Hematopoietic multipotent progenitor cell (in vitro differentiated cells): ENCODE data around the gene AFDN. TPM values are rescaled to one million over a fixed set of nuclear protein-coding genes. Genes with fewer than 3 reads are reported as not detected.
"Not testable (repeated sequence)": the region's sequence is repeated elsewhere in the genome, so short reads cannot be mapped to it uniquely, and the experiment has no call there.

Experiments used
- DNase-seq, 3 donors: peaks; one replicate each; pipeline ENCODE4 v3.0.0-alpha.2; 2011 to 2015; ENCODE audit warnings: low read depth in 2 of 3, low spot score in 2 of 3
- total RNA-seq: library from RNA; depleted of rRNA; stranded (reverse); fragments of >200 nt; gene quantifications from one replicate; pipeline ENCODE4 v1.2.3, GENCODE V29; 2012

AFDN gene
- total RNA-seq, 1 donor, result 3.2 TPM

DNA sequence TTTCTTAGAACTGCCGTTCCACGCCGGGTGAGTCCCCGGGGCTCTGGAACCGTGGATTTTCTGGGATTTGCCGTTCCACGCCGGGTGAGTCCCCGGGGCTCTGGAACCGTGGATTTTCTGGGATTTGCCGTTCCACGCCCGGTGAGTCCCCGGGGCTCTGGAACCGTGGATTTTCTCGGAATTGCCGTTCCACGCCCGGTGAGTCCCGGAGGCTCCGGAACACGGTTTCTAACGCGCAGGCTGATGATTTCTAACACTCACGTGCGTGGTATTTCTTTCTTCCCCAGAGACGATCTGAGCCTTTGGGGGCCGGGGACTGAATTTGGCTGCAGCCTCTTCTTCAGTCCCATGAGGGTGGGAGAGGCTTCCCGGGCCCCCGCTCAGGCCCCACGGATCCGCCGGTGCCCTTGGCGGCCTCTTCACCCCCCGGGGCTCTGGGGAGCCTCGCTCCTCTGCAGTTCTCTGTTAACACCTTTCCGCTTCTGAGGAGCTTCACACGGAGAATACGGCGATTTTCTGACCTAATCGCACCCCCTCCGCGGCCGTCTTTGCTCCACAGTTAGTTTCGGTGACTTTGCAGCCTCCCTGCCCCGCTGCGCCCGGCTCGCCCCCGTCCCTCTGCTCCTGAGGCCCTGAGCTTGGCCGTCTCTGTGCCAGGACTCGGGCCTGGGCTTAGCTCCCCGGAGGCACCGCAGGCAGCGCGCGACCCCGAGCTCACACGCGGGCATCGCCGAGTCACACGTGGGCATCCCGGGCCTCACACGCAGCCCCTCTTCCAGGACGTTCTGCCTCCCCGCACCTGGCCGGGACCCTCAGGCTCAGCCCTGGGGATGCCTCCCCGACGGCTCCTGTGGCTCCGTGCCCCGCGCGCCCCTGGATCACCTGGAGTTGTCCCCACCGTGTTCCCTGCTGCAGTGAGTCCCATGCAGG, 163.6 kb downstream of the AFDN start:
- DNase-seq, result no peak

DNA sequence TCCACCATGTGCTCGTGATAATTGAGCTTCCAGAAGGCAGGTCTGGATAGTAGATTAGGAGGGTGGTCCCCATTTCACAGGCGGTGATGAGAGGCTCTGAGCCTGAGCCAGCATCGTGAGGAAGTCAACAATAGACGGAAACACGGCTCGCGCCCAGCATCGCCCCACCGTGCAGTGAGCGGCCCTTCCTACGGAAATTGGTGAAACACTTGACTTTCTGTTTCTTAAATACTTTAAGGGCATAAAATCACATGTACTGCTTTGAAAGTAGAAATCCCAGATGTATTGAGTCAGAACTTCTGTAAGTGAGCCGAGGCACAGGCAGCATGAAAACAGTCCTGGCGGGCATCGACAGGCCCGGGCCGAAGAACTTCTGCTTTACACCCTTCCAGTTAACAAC, 166.5 kb downstream of the AFDN start:
- DNase-seq, result no peak

DNA sequence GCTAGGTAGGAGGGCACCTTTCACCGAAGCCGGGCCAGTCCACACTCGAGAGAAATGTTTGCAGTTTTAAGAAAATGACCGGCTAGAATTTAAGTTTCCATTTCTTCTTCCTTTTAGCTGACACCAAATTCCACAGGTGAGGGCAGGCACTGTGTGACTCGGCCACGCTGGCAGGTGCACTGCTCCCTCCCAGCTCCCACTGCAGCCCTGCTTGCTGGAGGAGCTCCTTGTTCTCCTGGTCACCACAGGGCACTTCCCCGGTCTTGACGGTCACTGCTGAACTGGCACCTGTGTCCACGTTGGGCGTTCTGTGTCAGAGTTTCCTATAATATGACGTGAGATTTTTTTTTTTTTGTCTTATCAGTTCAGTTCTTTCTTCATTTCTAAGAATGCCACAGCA, 167.1 kb downstream of the AFDN start:
- DNase-seq, result no peak

DNA sequence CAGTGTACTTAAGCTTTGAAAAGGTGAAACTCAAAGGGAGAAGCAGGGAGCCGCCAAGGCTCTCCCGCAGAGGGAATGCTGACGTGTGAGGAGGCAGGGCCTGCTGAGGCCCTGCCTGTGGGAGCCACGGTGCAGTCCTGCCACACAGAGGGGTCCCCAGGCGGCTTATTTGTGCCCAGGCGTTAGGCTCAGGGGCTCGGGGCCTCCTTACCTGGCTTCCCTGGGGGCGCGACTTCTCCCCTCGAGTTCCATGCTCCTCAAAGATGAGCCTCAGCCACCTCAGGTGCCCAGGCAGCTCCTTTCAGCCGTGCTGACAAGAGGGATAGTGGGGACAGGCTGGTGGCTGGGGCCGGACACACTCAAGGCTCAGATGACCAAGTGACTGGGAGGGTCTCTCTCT, 168.6 kb downstream of the AFDN start:
- no peak for DNase-seq

DNA sequence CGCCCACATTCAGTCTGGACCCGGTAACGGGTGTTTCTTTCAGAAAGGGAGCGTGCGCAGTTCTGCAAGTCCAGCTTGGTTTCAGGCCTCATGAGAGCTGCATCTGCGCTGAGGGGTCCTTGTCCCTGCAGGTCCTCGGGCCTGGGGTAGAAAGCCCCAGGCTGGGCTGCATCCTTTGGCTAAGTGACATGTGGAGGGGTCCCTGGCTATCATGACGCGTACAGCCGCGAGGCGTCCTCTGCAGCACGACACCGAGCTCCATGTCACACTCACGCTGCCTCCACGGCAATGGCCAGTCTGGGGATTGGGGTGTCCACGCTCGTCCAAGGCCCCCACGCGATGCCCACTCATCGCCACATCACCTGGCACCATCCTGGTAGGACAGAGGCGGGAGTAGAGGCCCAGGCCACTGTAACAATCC, 169.0 kb downstream of the AFDN start:
- DNase-seq, result no peak

DNA sequence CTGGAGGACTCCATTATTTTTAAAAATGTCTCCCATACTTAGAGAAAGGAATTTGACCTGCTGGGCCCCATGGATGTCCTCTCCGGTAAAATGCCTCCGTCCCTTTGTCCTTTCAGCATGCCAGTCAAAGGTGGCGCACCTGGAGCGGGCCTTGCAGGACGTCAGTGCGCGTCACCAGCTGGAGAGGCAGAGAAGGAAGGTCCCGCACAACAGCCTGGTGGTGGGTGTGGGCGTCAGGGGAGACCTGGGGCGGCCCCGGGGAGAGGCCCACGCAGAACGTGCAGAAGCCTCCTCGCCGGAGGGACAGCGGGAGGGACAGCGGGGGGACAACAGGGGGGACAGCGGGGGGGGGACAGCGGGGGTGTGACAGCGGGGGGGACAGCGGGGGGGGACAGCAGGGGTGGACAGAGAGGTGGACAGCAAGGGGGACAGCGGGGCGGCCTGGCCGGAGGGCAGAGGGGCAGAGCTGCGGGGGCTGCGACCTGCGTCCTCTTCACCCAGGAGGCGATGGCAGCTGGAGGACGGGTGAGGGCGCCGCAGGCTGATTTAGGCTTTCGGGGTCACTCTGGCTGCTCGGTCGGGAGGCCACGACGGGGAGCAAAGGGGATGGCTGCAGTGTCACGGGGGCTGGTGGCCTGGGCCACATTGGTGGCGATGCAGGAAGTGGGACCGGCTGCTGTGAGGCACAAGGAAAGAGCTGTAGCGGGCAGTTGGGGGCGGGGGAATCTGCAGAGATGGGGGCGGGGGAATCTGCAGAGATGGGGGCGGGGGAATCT, 169.9 kb downstream of the AFDN start:
- DNase-seq, result peak in 1 of 3 donors; percentile 60

DNA sequence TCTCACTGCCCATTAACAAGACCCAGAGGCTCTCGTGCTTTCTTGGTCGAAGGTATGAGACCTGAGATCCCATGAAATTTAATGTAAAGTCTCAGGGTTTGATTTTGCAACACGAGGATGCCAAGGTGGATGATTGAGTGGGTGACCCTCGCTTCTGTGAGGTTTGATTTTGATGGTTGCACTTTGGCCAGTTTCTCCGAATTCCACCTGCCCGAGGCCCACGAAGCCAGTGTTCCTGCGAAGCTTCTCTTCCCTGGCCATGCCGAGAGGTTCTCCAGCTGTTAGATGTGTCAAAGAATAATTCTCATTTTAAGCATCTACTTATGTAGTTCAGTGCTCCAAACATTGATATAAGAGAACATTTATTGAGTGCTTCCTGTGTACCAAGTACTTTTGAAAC, 170.9 kb downstream of the AFDN start, which contains the start of gene KIF25:
KIF25 (plus strand) TSS at position 30 of the 400 bp plus-strand sequence. CDS start 31,915 bp downstream, outside the sequence.
- no peak for DNase-seq

DNA sequence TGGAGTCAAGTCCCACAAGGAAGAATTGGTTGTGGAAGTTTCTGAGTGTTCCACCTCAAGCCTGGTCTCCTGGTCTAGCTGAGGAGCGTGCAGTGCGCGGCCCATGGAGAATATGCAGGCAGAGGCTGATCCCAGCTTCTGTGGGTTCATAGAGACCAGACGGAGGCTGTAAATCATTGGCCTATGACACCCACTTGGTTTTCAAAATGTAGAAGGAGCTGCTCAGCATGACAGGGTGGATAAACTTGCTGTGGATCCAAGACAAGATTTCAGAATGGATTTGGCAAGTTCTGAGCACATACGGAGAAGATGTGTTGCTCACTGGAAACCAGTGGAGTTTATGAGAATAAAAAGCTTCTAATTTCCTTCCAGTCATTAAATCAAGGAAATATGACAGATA, 171.5 kb downstream of the AFDN start:
- no peak for DNase-seq

DNA sequence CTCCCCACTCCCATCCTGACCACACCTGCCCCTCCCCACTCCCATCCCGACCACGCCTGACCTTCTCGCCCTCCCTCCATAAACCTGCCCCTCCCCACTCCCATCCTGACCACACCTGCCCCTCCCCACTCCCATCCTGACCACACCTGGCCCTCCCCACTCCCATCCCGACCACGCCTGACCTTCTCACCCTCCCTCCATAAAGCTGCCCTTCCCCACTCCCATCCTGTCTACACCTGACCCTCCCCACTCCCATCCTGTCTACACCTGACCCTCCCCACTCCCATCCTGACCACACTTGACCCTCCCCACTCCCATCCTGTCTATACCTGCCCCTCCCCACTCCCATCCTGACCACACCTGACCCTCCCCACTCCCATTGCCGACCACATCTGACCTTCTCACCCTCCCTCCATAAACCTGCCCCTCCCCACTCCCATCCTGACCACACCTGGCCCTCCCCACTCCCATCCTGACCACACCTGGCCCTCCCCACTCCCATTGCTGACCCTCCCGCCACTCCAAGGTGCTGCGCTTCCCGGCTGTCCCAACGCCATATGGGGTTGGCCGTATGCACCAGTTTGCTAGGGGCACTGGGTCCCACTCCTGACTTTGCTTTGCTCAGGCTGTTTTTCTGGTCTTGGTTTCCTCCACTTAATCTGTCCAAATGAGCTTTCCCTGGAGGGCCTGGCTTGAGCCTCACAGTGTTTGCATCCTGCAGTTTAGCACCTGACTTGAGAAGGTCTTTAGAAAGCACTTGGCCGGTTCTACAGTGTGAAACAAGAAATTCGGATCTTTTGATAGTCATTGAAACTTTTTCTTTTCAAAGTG, 173.7 kb downstream of the AFDN start:
- DNase-seq, result no peak

DNA sequence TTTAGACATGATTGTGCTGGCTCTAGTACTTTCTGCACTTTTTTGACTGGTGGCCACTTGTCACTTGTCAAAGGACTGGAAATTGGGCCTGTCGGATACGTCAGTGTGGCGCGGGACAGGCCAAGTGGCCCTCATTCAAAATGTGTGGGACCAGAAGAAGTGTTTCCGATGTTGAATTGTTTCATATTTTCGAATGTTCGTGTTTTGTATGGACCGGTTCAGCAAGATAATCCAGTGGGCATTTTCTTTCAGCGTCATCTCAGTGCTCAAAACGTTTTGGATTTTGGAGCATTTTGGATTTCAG, 174.3 kb downstream of the AFDN start:
- DNase-seq, result no peak

DNA sequence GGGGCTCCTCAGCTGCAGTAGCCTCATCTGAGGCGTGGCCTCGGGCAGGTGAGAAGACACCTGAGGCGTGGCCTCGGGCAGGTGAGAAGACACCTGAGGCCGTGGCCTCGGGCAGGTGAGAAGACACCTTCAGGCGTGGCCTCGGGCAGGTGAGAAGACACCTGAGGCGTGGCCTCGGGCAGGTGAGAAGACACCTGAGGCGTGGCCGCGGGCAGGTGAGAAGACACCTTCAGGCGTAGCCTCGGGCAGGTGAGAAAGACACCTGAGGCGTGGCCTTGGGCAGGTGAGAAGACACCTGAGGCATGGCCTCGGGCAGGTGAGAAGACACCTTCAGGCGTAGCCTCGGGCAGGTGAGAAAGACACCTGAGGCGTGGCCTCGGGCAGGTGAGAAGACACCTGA, 174.8 kb downstream of the AFDN start:
- DNase-seq, result not testable (repeated sequence)

DNA sequence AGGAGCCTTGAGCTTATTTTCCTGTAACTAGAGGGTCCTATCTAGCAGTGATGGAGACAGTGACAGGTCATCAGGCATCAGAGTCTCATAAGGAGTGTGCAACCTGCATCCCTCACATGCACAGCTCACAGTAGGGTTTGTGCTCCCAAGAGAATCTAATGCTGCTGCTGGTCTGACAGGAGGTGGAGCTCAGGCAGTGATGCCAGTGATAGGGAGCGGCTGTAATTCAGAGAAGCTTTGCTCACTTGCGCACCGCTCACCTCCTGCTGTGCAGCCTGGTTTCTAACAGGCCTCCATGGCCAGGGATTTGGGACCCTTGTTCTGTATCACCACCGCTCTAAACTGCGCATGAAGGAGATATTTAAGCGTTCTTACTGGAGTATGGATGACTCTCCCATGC, 176.1 kb downstream of the AFDN start:
- DNase-seq, result no peak

DNA sequence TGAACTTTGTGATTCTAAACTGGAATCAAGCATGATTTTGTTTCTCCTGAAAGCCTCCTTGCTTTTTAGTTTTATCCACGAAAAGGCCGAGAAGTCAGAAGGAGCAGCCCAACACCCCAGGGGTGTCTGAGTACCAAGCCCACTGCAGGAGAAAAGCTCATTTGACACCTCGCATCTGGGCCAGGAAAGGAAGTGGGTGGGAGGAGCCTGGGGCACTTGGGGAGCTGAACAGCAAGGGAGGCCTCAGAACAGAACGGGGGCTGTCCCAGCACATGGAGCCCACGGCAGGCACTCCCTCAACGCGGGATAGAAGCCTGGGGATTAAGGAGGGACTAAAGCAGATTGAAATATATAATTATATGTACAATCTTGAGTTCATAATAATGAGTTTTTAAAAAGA, 177.3 kb downstream of the AFDN start:
- DNase-seq, result no peak

DNA sequence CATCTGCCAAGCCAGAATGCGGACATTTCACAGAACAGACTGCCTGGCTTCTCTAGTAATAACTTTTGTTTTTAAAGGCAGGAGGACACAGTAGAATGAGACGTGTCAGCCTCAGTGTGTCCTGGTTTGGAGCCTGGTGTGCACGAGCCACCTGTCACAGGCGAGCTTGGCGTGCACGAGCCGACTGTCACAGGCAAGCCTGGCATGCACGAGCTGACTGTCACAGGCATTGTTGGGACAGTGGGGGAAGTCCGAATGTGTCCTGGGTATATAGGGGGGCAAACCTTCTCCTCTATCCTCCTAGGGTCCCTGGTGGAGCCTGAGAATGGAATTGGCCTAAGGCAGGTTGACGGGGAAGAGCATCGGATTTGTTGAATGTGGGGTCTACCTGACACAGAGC, 178.2 kb downstream of the AFDN start:
- no peak for DNase-seq

DNA sequence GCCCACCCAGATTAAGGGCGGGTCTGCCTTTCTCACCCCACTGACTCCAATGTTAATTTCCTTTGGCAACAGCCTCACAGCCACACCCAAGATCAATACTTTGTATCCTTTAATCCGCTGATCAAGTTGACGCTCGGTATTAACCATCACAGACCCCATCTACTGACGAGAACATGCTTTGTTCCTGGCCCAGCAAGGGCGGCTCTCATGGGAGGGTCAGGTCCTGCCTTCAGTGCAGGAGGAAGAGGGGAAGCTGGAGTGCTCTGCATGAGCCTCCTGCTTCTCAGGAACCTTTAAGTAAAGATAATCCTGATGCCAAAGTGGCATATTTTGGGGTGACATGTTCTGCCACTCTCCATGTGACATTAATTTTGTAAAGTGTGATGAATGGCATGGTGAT, 179.1 kb downstream of the AFDN start:
- no peak for DNase-seq

DNA sequence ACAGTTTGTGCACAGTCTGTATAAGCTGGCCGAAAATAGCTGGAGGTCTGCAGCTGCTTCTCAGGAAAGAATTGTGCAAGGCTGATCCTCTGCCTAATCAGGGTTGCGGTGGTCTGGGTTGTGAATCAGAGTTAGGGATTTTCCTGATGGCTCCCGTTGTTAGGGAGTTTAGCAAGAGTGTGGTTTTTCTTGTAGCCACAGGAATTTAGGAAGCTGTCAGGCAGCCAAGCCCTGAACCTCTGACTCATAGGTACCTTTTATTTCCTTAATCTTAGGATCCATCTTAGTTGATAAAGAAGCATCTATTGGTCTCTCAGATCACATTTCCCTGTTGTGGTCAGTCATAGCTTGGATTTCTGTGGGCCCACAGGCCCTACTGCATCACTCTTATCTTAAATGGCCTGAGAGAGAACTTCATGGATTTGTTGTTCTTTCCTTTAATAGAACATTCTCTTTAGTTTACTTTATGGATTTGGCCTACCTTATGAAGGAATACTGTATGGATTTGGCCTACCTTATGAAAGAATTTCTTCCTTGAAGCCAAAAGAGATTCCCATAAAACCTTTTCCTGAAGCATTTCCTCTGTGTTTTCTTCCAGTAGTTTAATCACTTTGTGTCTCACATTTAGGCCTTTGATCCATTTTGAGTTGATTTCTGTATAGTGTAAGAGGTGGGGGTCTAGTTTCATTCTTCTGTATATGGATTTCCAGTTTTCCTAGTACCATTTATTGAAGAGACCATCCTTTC, 181.1 kb downstream of the AFDN start:
- peak in 2 of 3 donors; percentile 4 to 5 for DNase-seq

DNA sequence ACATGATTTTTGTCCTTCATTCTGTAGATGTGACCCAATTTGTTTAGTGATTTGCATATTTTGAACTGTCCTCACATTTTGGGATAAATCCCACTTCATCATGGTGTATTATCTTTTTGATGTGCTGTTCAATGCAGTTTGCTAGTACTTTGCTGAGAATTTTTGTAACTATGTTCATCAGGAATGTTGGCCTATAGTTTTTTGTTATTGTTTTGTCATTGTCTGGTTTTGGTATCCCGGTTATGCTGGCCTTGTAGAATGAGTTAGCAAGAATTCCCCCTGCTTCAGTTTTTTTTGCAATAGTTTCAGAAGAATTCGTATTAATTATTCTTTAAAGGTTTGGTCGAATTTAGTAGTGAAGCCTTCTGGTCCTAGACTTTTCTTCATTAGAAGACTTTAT, 182.6 kb downstream of the AFDN start:
- DNase-seq, result no peak

DNA sequence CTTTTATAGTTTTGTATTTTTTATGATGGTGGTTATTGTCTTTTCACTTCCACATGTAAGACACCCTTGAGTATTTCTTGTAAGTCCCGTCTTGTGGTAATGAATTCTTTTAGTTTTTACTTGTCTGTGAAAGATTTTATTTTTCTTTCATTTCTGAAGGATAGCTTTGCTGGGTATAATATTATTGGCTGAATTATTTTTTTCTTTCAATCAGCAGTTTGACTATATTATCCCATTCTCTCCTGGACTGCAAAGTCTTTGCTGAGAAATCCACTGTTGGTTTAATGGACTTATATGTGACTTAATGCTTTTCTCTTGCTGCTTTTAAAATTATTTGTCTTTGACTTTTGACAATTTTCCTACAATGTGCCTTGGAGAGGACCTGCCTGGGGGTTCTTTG, 184.6 kb downstream of the AFDN start:
- no peak for DNase-seq

DNA sequence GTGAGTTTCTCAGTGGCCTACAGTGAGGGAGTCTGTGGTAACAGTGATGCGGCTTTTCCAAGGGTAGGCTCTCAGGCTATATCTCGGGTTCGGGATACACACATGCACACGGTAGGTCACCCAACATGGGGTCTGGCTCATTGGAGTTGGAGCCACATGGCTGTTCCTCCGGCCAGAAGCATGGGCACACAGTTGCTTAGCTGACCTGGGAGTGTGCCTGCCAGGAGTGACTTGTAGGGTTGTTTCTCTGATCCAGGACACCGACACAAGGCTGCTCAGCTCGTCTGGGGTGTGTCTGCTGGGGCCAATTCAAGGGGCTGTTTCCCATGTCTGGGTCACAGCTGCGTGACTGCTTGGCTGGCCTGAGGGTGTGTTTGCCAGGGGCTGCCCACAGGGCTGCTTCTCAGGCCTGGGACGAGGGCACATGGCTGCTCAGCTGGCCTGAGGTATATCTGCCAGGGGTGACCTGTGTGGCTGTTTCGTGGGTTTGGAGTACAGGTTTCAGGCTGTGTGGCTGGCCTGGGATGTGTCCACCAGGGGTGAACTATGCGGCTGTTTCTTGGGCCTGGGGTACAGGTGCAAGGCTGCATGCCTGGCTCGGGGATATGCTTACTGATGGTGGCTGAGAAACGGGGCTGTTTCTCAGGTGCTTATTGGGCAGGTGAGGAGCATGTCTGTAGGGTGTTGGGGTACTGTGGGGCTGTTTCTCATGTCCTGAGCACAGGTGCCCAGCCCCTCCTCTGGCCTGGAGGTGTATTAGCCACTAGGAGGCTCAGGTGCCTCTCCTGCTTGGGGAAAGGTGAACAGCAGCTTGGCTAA, 185.9 kb downstream of the AFDN start:
- no peak for DNase-seq
